Bronchial epithelial cell (primary cell): ENCODE results near the gene CXXC5. TPM values are rescaled to one million over a fixed set of nuclear protein-coding genes. Genes with fewer than 3 reads are reported as not detected.
A peak's percentile ranks its signal among the peaks of the same experiment; 100 is the strongest.

ENCODE experiments used
- DNase-seq: peaks from one replicate; pipeline ENCODE4 v3.0.0-alpha.2; 2010; ENCODE audit warnings: low read depth
- FAIRE-seq: peaks from 2 replicates; lab custom pipeline; 2011; peaks lifted over from hg19 to GRCh38; lab: Jason Lieb, UNC
- H3K27me3 ChIP-seq: 2 replicates; pipeline ENCODE4 v1.5.1; 2011; ENCODE audit warnings: low read length; ENCODE audit not compliant: control insufficient read depth, insufficient read depth
- H3K36me3 ChIP-seq: 2 replicates; pipeline ENCODE4 v1.5.1; 2011; ENCODE audit warnings: low read length; ENCODE audit not compliant: control insufficient read depth, insufficient read depth
- H3K4me3 ChIP-seq: 2 replicates; pipeline ENCODE4 v1.5.1; 2011; ENCODE audit warnings: mild to moderate bottlenecking, low read depth, low read length, control low read depth
- CTCF ChIP-seq: IDR thresholded peaks from 2 replicates; pipeline ENCODE4 v1.5.1; 2011; ENCODE audit warnings: mild to moderate bottlenecking, moderate library complexity, low read length, control low read depth, inconsistent platforms; ENCODE audit not compliant: insufficient read depth, severe bottlenecking
- total RNA-seq: library from RNA; depleted of rRNA; stranded (reverse); fragments of >200 nt; gene quantifications from 2 replicates; pipeline ENCODE4 v1.2.1, GENCODE V29; 2014

CXXC5 gene
- total RNA-seq, 1 donor from 2014 or later, result 6.1 TPM

- DNase-seq, result no peak
- Histone ChIP-seq H3K4me3 (peak overlapping the region; percentile 6), H3K27me3 (no peaks in the 10 kb centered on the region), H3K36me3 (no peaks in the 10 kb centered on the region)
- FAIRE-seq, result no peak
- TF ChIP-seq CTCF, result peak; percentile 18
Observed at GRCh38 chr5:139637438-139638089, 10.6 kb upstream of the CXXC5 start.

- DNase-seq (no peak), FAIRE-seq (no peak)
- Histone ChIP-seq H3K36me3 (no peaks in the 10 kb centered on the region), H3K27me3 (no peaks in the 10 kb centered on the region), H3K4me3 (no peak overlapping the region)
- TF ChIP-seq CTCF, result no peak
Observed at GRCh38 chr5:139638090-139638735, 9.9 kb upstream of the CXXC5 start.

GRCh38 chr5:139638736-139639618 is 9.2 kb upstream of the CXXC5 start:
- DNase-seq, result no peak
- FAIRE-seq, result no peak
- no peaks in the 10 kb centered on the region for H3K36me3 ChIP-seq
- H3K4me3 ChIP-seq, result no peak overlapping the region
- no peaks in the 10 kb centered on the region for H3K27me3 ChIP-seq
- TF ChIP-seq CTCF, result no peak

GRCh38 chr5:139639619-139640380 is 8.3 kb upstream of the CXXC5 start:
- TF ChIP-seq CTCF, result no peak
- FAIRE-seq, result no peak
- Histone ChIP-seq H3K36me3 (no peaks in the 10 kb centered on the region), H3K27me3 (no peaks in the 10 kb centered on the region), H3K4me3 (no peak overlapping the region)
- no peak for DNase-seq

GRCh38 chr5:139640421-139641115 is 7.6 kb upstream of the CXXC5 start:
- DNase-seq, result no peak
- TF ChIP-seq CTCF, result no peak
- no peaks in the 10 kb centered on the region for H3K36me3 ChIP-seq
- FAIRE-seq, result no peak
- H3K4me3 ChIP-seq, result no peak overlapping the region
- no peaks in the 10 kb centered on the region for H3K27me3 ChIP-seq
